Measurements from ENCODE around the gene MTRFR. TPM values are rescaled to one million over a fixed set of nuclear protein-coding genes. Genes with fewer than 3 reads are reported as not detected.

The MTRFR gene
- total and polyA plus RNA-seq, 2 experiments from 2014 or later: 7.5 to 21.3 TPM

DNA sequence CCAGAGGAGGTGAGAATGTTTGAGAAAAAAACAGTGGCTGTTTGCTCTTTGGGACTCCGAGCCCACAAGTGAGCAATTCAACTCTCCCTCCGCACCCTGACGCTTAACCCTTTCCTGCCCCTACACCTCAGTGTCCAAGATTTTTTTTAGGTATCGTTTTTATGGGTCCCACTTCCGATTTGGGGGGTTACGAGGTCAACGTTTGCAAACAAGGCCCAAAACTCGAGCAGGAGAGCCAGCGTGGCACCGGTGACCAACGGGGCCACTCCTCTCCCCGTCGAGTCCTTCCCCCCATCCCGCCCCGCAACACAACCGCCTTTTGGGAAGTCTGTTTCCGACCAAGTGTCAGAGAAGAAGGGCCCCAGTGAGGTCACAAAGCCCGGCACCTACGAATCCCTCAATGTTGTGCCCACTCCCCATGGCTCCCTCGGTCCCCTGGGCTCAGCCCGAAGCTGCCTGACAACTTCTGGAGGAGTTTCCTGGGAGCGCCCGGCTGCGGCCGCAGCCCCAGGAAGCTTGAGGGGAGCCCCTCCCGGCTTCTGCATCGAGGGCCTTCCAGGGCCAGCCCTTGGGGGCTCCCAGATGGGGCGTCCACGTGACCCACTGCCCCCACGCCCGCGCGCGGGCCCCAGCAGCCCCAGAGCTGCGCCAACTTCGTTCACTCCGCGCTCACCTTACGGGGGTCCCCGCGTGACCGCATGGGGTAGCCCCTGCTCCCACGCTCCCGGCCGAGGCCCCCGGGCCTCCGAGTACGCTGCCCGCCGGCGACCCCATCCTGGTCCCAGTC lies 37.2 kb downstream of the MTRFR start:
- in situ Hi-C loops (cut with MboI): no loop called here
- peak; percentile 72 for DNase-seq
- H3K9ac ChIP-seq: peak overlapping the region; percentile 99
- H3K79me2 ChIP-seq (ENCODE audit: insufficient read depth): peaks cover 60% of the 10 kb centered on the region
- 1% methylated on average over 24 to 46 of the region's 51 CpGs for WGBS, 2 experiments (ENCODE audit: low coverage in 1 of 2, low lambda C conversion rate in 2 of 2, missing lambda C conversion rate in 2 of 2)
- H3K27ac ChIP-seq: peak overlapping the region; percentile 91
- no peaks in the 10 kb centered on the region for H3K9me3 ChIP-seq (ENCODE audit: low read depth)
- peak overlapping the region; percentile 100 for H3K4me2 ChIP-seq (ENCODE audit: unreplicated experiment)
- no peak for TF ChIP-seq EZH2 (IDR thresholded peaks at IDR 0.05; ENCODE audit: insufficient read depth, poor library complexity, severe bottlenecking)
- no peak for TF ChIP-seq EZH2phosphoT487 (IDR thresholded peaks at IDR 0.05; ENCODE audit: insufficient read depth, low read depth)
- H3K4me1 ChIP-seq (ENCODE audit: insufficient read depth): peaks cover 11% of the 10 kb centered on the region; the same call in 1 of the 2 replicates
- H4K20me1 ChIP-seq (ENCODE audit: insufficient read depth): no peaks in the 10 kb centered on the region
- no peaks in the 10 kb centered on the region for H3K27me3 ChIP-seq (replicated peaks; ENCODE audit: insufficient read depth)
- H3K4me3 ChIP-seq: peak overlapping the region; percentile 99
- H3K9me2 ChIP-seq (ENCODE audit: insufficient read depth): no peaks in the 10 kb centered on the region
- H3F3A ChIP-seq (ENCODE audit: insufficient read depth): no peaks in the 10 kb centered on the region
- no peaks in the 10 kb centered on the region for H3K36me3 ChIP-seq (ENCODE audit: low read depth)
- H2AFZ ChIP-seq: peak overlapping the region; percentile 78

DNA sequence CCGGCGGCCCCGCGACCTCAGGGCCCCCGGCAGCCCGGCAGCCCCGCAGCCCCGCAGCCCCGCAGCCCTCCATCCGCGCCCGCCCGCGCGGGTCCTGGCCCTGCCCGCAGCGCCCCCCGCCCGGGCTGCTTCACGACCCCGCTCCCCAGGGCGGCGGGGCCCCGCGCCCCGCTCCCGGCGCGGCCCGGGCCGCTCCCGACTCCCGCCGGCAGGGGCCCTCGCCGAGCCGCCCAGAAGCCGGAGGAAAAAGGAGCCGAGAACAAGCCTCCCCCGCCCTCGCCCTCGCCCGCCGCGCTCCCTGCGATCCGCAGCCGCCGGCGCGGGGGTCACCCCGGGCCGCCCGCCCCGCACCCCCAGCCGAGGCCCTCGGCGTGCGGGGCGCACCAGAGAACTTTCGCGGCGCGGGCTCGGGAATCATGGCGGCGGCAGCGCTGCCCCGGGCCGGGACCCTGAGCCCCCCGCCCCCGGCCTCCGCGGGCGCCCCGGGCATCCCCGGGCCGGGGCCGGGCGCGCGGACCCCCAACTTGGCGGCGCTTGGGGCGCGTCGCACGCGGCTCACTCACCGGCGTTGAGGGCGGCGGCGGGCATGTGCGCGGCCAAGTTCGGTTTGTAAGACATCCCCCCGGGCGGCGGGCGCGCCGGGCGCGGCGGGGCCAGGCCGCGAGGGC lies 37.9 kb downstream of the MTRFR start:
- H3K4me3 ChIP-seq: peak overlapping the region; percentile 99
- in situ Hi-C loops (cut with MboI): no loop called here
- no peaks in the 10 kb centered on the region for H3K27me3 ChIP-seq (replicated peaks; ENCODE audit: insufficient read depth)
- WGBS, 2 experiments (ENCODE audit: low coverage in 1 of 2, low lambda C conversion rate in 2 of 2, missing lambda C conversion rate in 2 of 2): 0% methylated on average over 6 to 74 of the region's 108 CpGs
- no peaks in the 10 kb centered on the region for H3K9me3 ChIP-seq (ENCODE audit: low read depth)
- peaks cover 53% of the 10 kb centered on the region for H3K79me2 ChIP-seq (ENCODE audit: insufficient read depth)
- H3K4me1 ChIP-seq (ENCODE audit: insufficient read depth): peaks cover 11% of the 10 kb centered on the region; the same call in 1 of the 2 replicates
- no peaks in the 10 kb centered on the region for H3K36me3 ChIP-seq (ENCODE audit: low read depth)
- peak; percentile 91 for DNase-seq
- no peaks in the 10 kb centered on the region for H3F3A ChIP-seq (ENCODE audit: insufficient read depth)
- TF ChIP-seq EZH2phosphoT487 (IDR thresholded peaks at IDR 0.05; ENCODE audit: insufficient read depth, low read depth) (no peak), EZH2 (IDR thresholded peaks at IDR 0.05; ENCODE audit: insufficient read depth, poor library complexity, severe bottlenecking) (no peak)
- peak overlapping the region; percentile 91; the same call in 1 of the 2 replicates for H3K27ac ChIP-seq
- H3K9me2 ChIP-seq (ENCODE audit: insufficient read depth): no peaks in the 10 kb centered on the region
- peak overlapping the region; percentile 78; the same call in 1 of the 2 replicates for H2AFZ ChIP-seq
- H3K9ac ChIP-seq: peak overlapping the region; percentile 99
- no peak overlapping the region for H3K4me2 ChIP-seq (ENCODE audit: unreplicated experiment)
- no peaks in the 10 kb centered on the region for H4K20me1 ChIP-seq (ENCODE audit: insufficient read depth)

DNA sequence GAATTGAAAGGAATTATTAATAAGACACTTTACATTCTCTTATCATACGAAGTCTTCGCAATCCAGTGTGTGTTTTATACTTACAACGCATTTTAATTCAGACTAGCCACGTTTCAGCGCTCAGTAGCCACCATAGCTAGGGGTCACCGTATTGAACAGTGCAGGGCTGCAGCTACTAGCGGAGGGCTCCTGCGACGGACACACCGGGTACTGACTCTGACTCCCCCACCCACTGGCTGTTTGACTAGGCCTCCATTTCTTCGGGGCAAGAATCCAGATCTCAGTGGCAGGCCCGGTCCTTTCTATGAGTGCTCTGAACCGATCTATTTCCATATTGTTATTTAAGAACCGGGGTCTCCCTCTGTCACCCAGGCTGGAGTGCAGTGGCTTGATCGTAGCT lies 39.9 kb downstream of the MTRFR start:
- no peak for DNase-seq
- Histone ChIP-seq H3K9me3 (ENCODE audit: low read depth) (no peaks in the 10 kb centered on the region), H2AFZ (no peak overlapping the region), H3K4me3 (no peak overlapping the region), H3K27ac (no peak overlapping the region), H3K4me1 (ENCODE audit: insufficient read depth) (peaks cover 11% of the 10 kb centered on the region; the same call in 1 of the 2 replicates), H3K79me2 (ENCODE audit: insufficient read depth) (peaks cover 33% of the 10 kb centered on the region), H3K4me2 (ENCODE audit: unreplicated experiment) (no peak overlapping the region), H4K20me1 (ENCODE audit: insufficient read depth) (no peaks in the 10 kb centered on the region), H3K36me3 (ENCODE audit: low read depth) (no peaks in the 10 kb centered on the region), H3F3A (ENCODE audit: insufficient read depth) (no peaks in the 10 kb centered on the region), H3K27me3 (replicated peaks; ENCODE audit: insufficient read depth) (no peaks in the 10 kb centered on the region), H3K9ac (no peak overlapping the region), H3K9me2 (ENCODE audit: insufficient read depth) (no peaks in the 10 kb centered on the region)
- WGBS, 2 experiments (ENCODE audit: low coverage in 1 of 2, low lambda C conversion rate in 2 of 2, missing lambda C conversion rate in 2 of 2): 91% methylated on average over 15 of the region's 15 CpGs
- in situ Hi-C loops (cut with MboI): no loop called here
- TF ChIP-seq EZH2 (IDR thresholded peaks at IDR 0.05; ENCODE audit: insufficient read depth, poor library complexity, severe bottlenecking) (no peak), EZH2phosphoT487 (IDR thresholded peaks at IDR 0.05; ENCODE audit: insufficient read depth, low read depth) (no peak)

DNA sequence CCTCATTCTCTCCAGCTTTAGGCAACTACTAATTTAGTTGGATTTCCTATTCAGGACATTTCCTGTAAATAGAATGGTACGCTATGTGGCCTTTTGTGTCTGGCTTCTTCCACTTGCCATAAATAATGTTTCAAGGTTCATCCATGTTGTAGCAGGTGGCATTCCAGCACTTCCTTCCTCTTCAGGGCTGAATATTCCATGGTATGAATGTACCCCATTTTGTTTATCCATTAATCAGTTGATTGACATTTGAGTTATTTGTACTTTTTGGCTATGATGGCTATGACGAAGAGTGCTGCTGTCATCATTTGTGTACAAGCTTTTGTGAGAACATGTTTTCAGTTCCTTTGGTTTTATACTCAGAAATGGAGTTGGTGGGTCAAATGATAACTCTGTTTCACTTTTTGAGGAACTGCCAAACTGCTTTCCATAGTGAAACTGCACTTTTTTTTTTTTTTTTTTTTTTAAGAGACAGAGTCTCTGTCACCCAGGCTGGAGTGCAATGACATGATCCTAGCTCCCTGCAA lies 44.9 kb downstream of the MTRFR start:
- H3K27ac ChIP-seq: no peak overlapping the region
- no peaks in the 10 kb centered on the region for H3K9me2 ChIP-seq (ENCODE audit: insufficient read depth)
- H3K27me3 ChIP-seq (replicated peaks; ENCODE audit: insufficient read depth): no peaks in the 10 kb centered on the region
- in situ Hi-C loops (cut with MboI): no loop called here
- H3K9me3 ChIP-seq (ENCODE audit: low read depth): no peaks in the 10 kb centered on the region
- no peaks in the 10 kb centered on the region for H3K4me1 ChIP-seq (ENCODE audit: insufficient read depth)
- no peak overlapping the region for H3K4me3 ChIP-seq
- no peak for TF ChIP-seq EZH2phosphoT487 (IDR thresholded peaks at IDR 0.05; ENCODE audit: insufficient read depth, low read depth)
- no peak for TF ChIP-seq EZH2 (IDR thresholded peaks at IDR 0.05; ENCODE audit: insufficient read depth, poor library complexity, severe bottlenecking)
- H3K36me3 ChIP-seq (ENCODE audit: low read depth): no peaks in the 10 kb centered on the region
- DNase-seq: no peak
- no peaks in the 10 kb centered on the region for H4K20me1 ChIP-seq (ENCODE audit: insufficient read depth)
- 96 to 98% methylated on average over 2 of the region's 2 CpGs for WGBS, 2 experiments (ENCODE audit: low coverage in 1 of 2, low lambda C conversion rate in 2 of 2, missing lambda C conversion rate in 2 of 2)
- H3K79me2 ChIP-seq (ENCODE audit: insufficient read depth): no peaks in the 10 kb centered on the region
- no peaks in the 10 kb centered on the region for H3F3A ChIP-seq (ENCODE audit: insufficient read depth)
- no peak overlapping the region for H3K9ac ChIP-seq
- H2AFZ ChIP-seq: no peak overlapping the region
- no peak overlapping the region for H3K4me2 ChIP-seq (ENCODE audit: unreplicated experiment)
